CD8-positive, alpha-beta memory T cell (primary cell): ENCODE results near the gene NSD1. TPM values are rescaled to one million over a fixed set of nuclear protein-coding genes. Genes with fewer than 3 reads are reported as not detected.

ENCODE experiments used
- CTCF ChIA-PET: fragments of 350-600 bp; sonication (Branson Sonifier 250); formaldehyde crosslinking; loops from one replicate; lab custom pipeline; 2021; ENCODE audit warnings: antibody characterized with exemption; lab: Charles Lee
- POLR2A ChIA-PET: fragments of 350-600 bp; sonication (Branson Sonifier 250); formaldehyde crosslinking; loops from one replicate; lab custom pipeline; 2021; ENCODE audit warnings: antibody characterized with exemption; lab: Charles Lee
- DNase-seq, 5 donors: peaks; one replicate each; pipeline versions ENCODE4 v3.0.0 to v3.0.0-alpha.2; 2020 to 2022; ENCODE audit warnings: mixed read lengths in 1 of 5
- H3K27ac ChIP-seq: one replicate; pipeline ENCODE4 v1.7.0; 2013; ENCODE audit warnings: low read depth, mild to moderate bottlenecking, low read length, moderate library complexity
- H3K27me3 ChIP-seq: 2 replicates; pipeline ENCODE4 v1.7.0; 2013; ENCODE audit warnings: low read length, mild to moderate bottlenecking; ENCODE audit not compliant: insufficient read depth, poor library complexity, severe bottlenecking
- H3K36me3 ChIP-seq: 2 replicates; pipeline ENCODE4 v1.7.0; 2013; ENCODE audit warnings: mild to moderate bottlenecking, low read length, moderate library complexity; ENCODE audit not compliant: insufficient read depth
- H3K4me1 ChIP-seq: 2 replicates; pipeline ENCODE4 v1.7.0; 2013; ENCODE audit warnings: mild to moderate bottlenecking, low read length, moderate library complexity; ENCODE audit not compliant: insufficient read depth
- H3K4me3 ChIP-seq: 2 replicates; pipeline ENCODE4 v1.7.0; 2013; ENCODE audit warnings: mild to moderate bottlenecking, low read length
- H3K9me3 ChIP-seq: 2 replicates; pipeline ENCODE4 v1.7.0; 2013; ENCODE audit warnings: mild to moderate bottlenecking, low read length
- H3K27ac Mint-ChIP-seq, 8 donors: one replicate each; pipeline ENCODE4 v1.8.0; 2020 to 2021; ENCODE audit warnings: mixed read lengths in 8 of 8, mild to moderate bottlenecking in 6 of 8, inconsistent platforms in 3 of 8, moderate library complexity in 3 of 8
- H3K27me3 Mint-ChIP-seq, 2 donors: one replicate each; pipeline ENCODE4 v1.8.0; 2020 to 2021; ENCODE audit warnings: mixed read lengths in 2 of 2, mild to moderate bottlenecking in 1 of 2, moderate library complexity in 1 of 2
- H3K36me3 Mint-ChIP-seq, 3 donors: one replicate each; pipeline ENCODE4 v1.8.0; 2020 to 2021; ENCODE audit warnings: mixed read lengths in 3 of 3, inconsistent platforms in 1 of 3, mild to moderate bottlenecking in 1 of 3
- H3K4me1 Mint-ChIP-seq, 3 donors: one replicate each; pipeline ENCODE4 v1.8.0; 2020 to 2021; ENCODE audit warnings: mixed read lengths in 3 of 3, inconsistent platforms in 1 of 3, mild to moderate bottlenecking in 1 of 3
- H3K4me3 Mint-ChIP-seq, 7 donors: one replicate each; pipeline ENCODE4 v1.8.0; 2020 to 2021; ENCODE audit warnings: mixed read lengths in 7 of 7, mild to moderate bottlenecking in 6 of 7, moderate library complexity in 4 of 7, inconsistent platforms in 2 of 7
- H3K9me3 Mint-ChIP-seq, 5 donors: one replicate each; pipeline ENCODE4 v1.8.0; 2020 to 2022; ENCODE audit warnings: mixed read lengths in 5 of 5, mild to moderate bottlenecking in 3 of 5, moderate library complexity in 2 of 5, inconsistent platforms in 1 of 5
- polyA plus RNA-seq: library from polyadenylated mRNA; unstranded; fragments of 300-500 nt; fragmentation: Illumina TruSeq; gene quantifications from one replicate; pipeline ENCODE4 v1.2.3, GENCODE V29; 2021
- total RNA-seq, 2 experiments: library from RNA; stranded (reverse); gene quantifications; one replicate each; pipeline ENCODE4 v1.2.3, GENCODE V29; 2021

NSD1 gene
- total and polyA plus RNA-seq, 3 experiments from 2014 or later: 48.7 to 93.1 (median 86.7) TPM

GRCh38 chr5:177189965-177190364 is 56.4 kb downstream of the NSD1 start:
- peaks cover 0 to 46% (median 0%) of the 10 kb centered on the region in 3 donors for H3K36me3 Mint-ChIP-seq
- Histone ChIP-seq H3K9me3 (no peaks in the 10 kb centered on the region), H3K36me3 (no peaks in the 10 kb centered on the region), H3K27me3 (no peaks in the 10 kb centered on the region), H3K4me3 (no peak overlapping the region), H3K4me1 (peaks cover 8% of the 10 kb centered on the region), H3K27ac (no peak overlapping the region)
- ChIA-PET CTCF (no interaction called here), POLR2A (no interaction called here)
- H3K9me3 Mint-ChIP-seq: no peaks in the 10 kb centered on the region
- no peak for DNase-seq
- peak overlapping the region in 5 of 8 donors; percentile 40 to 63 (median 61) for H3K27ac Mint-ChIP-seq
- H3K4me1 Mint-ChIP-seq: peaks cover 24 to 41% (median 36%) of the 10 kb centered on the region in 3 donors
- no peak overlapping the region for H3K4me3 Mint-ChIP-seq
- no peaks in the 10 kb centered on the region for H3K27me3 Mint-ChIP-seq

- ChIA-PET POLR2A (no interaction called here), CTCF (interaction anchor here (0.8 kb wide), 1 partner anchor 81 kb away, joined by 3 read pairs; no protein-coding TSS in a partner anchor)
- Histone ChIP-seq H3K4me1 (no peaks in the 10 kb centered on the region), H3K27ac (no peak overlapping the region), H3K27me3 (no peaks in the 10 kb centered on the region), H3K4me3 (no peak overlapping the region), H3K9me3 (no peaks in the 10 kb centered on the region), H3K36me3 (peaks cover 4% of the 10 kb centered on the region)
- H3K4me1 Mint-ChIP-seq: peaks cover 11 to 24% (median 23%) of the 10 kb centered on the region in 3 donors
- no peak overlapping the region for H3K4me3 Mint-ChIP-seq
- peaks cover 0 to 60% (median 10%) of the 10 kb centered on the region in 3 donors for H3K36me3 Mint-ChIP-seq
- DNase-seq: no peak
- no peak overlapping the region for H3K27ac Mint-ChIP-seq
- H3K27me3 Mint-ChIP-seq: no peaks in the 10 kb centered on the region
- no peaks in the 10 kb centered on the region for H3K9me3 Mint-ChIP-seq
Measured at GRCh38 chr5:177194268-177194667, 60.7 kb downstream of the NSD1 start.

GRCh38 chr5:177195307-177195952 is 61.9 kb downstream of the NSD1 start:
- Mint-ChIP-seq H3K36me3 (peaks cover 0 to 67% (median 11%) of the 10 kb centered on the region in 3 donors), H3K27ac (no peak overlapping the region), H3K4me3 (no peak overlapping the region), H3K4me1 (peaks cover 10 to 24% (median 20%) of the 10 kb centered on the region in 3 donors), H3K27me3 (no peaks in the 10 kb centered on the region), H3K9me3 (no peaks in the 10 kb centered on the region)
- Histone ChIP-seq H3K4me3 (no peak overlapping the region), H3K27ac (no peak overlapping the region), H3K36me3 (peaks cover 4% of the 10 kb centered on the region), H3K9me3 (no peaks in the 10 kb centered on the region), H3K27me3 (no peaks in the 10 kb centered on the region), H3K4me1 (no peaks in the 10 kb centered on the region)
- no peak for DNase-seq
- CTCF ChIA-PET: interaction anchor here (1.1 kb wide), 1 partner anchor 83 kb away, joined by 4 read pairs; no protein-coding TSS in a partner anchor
- POLR2A ChIA-PET: no interaction called here

GRCh38 chr5:177198738-177199137 is 65.2 kb downstream of the NSD1 start:
- Histone ChIP-seq H3K4me1 (no peaks in the 10 kb centered on the region), H3K4me3 (no peak overlapping the region), H3K36me3 (peaks cover 4% of the 10 kb centered on the region), H3K27me3 (no peaks in the 10 kb centered on the region), H3K27ac (no peak overlapping the region), H3K9me3 (no peaks in the 10 kb centered on the region)
- POLR2A ChIA-PET: no interaction called here
- H3K4me1 Mint-ChIP-seq: peaks cover 20 to 36% (median 27%) of the 10 kb centered on the region in 3 donors
- no peaks in the 10 kb centered on the region for H3K27me3 Mint-ChIP-seq
- CTCF ChIA-PET: interaction anchor here (2.1 kb wide), 1 partner anchor 87 kb away, joined by 7 read pairs; no protein-coding TSS in a partner anchor
- H3K4me3 Mint-ChIP-seq: no peak overlapping the region
- no peaks in the 10 kb centered on the region for H3K9me3 Mint-ChIP-seq
- H3K36me3 Mint-ChIP-seq: peaks cover 0 to 69% (median 15%) of the 10 kb centered on the region in 3 donors
- H3K27ac Mint-ChIP-seq: peak overlapping the region in 3 of 8 donors; percentile 15 to 61 (median 32)
- DNase-seq: no peak

- Mint-ChIP-seq H3K9me3 (no peaks in the 10 kb centered on the region), H3K27me3 (no peaks in the 10 kb centered on the region), H3K36me3 (peaks cover 0 to 63% (median 11%) of the 10 kb centered on the region in 3 donors), H3K4me3 (no peak overlapping the region), H3K4me1 (peaks cover 16 to 28% (median 17%) of the 10 kb centered on the region in 3 donors), H3K27ac (peak overlapping the region in 3 of 8 donors; percentile 4 to 14 (median 4))
- H3K27me3 ChIP-seq: no peaks in the 10 kb centered on the region
- ChIA-PET POLR2A (no interaction called here), CTCF (no interaction called here)
- H3K9me3 ChIP-seq: no peaks in the 10 kb centered on the region
- no peaks in the 10 kb centered on the region for H3K4me1 ChIP-seq
- no peak for DNase-seq
- no peak overlapping the region for H3K4me3 ChIP-seq
- H3K27ac ChIP-seq: no peak overlapping the region
- H3K36me3 ChIP-seq: peaks cover 9% of the 10 kb centered on the region
Measured at GRCh38 chr5:177204281-177204680, 70.7 kb downstream of the NSD1 start.

GRCh38 chr5:177209610-177210009 is 76.0 kb downstream of the NSD1 start:
- Histone ChIP-seq H3K4me3 (no peak overlapping the region), H3K4me1 (no peaks in the 10 kb centered on the region), H3K36me3 (peaks cover 19% of the 10 kb centered on the region), H3K27ac (no peak overlapping the region), H3K27me3 (no peaks in the 10 kb centered on the region), H3K9me3 (no peaks in the 10 kb centered on the region)
- Mint-ChIP-seq H3K4me1 (peaks cover 2 to 12% (median 3%) of the 10 kb centered on the region in 3 donors), H3K27me3 (no peaks in the 10 kb centered on the region), H3K4me3 (no peak overlapping the region), H3K9me3 (no peaks in the 10 kb centered on the region), H3K36me3 (peaks cover 0 to 71% (median 12%) of the 10 kb centered on the region in 3 donors), H3K27ac (peak overlapping the region in 1 of 8 donors; percentile 87)
- CTCF ChIA-PET: no interaction called here
- POLR2A ChIA-PET: no interaction called here
- DNase-seq: no peak

- Mint-ChIP-seq H3K36me3 (peaks cover 0 to 73% (median 13%) of the 10 kb centered on the region in 3 donors), H3K9me3 (no peaks in the 10 kb centered on the region), H3K27ac (peak overlapping the region in 3 of 8 donors; percentile 32 to 60 (median 33)), H3K27me3 (no peaks in the 10 kb centered on the region), H3K4me1 (peaks cover 11 to 29% (median 21%) of the 10 kb centered on the region in 3 donors), H3K4me3 (no peak overlapping the region)
- H3K4me1 ChIP-seq: no peaks in the 10 kb centered on the region
- no peaks in the 10 kb centered on the region for H3K27me3 ChIP-seq
- CTCF ChIA-PET: no interaction called here
- no peak overlapping the region for H3K27ac ChIP-seq
- H3K9me3 ChIP-seq: no peaks in the 10 kb centered on the region
- no peak for DNase-seq
- H3K4me3 ChIP-seq: no peak overlapping the region
- H3K36me3 ChIP-seq: peaks cover 19% of the 10 kb centered on the region
- POLR2A ChIA-PET: no interaction called here
Measured at GRCh38 chr5:177212242-177212641, 78.7 kb downstream of the NSD1 start.

GRCh38 chr5:177220576-177220975 is 87.0 kb downstream of the NSD1 start:
- POLR2A ChIA-PET: no interaction called here
- no peaks in the 10 kb centered on the region for H3K9me3 ChIP-seq

More at GRCh38 chr5:177220576-177220975, 87.0 kb downstream of the NSD1 start:
- Histone ChIP-seq H3K4me1 (no peaks in the 10 kb centered on the region), H3K36me3 (no peaks in the 10 kb centered on the region), H3K4me3 (no peak overlapping the region), H3K27ac (no peak overlapping the region), H3K27me3 (no peaks in the 10 kb centered on the region)
- Mint-ChIP-seq H3K36me3 (peaks cover 0 to 55% (median 6%) of the 10 kb centered on the region in 3 donors), H3K9me3 (no peaks in the 10 kb centered on the region), H3K27ac (peak overlapping the region in 1 of 8 donors; percentile 23), H3K4me1 (peaks cover 37 to 76% (median 67%) of the 10 kb centered on the region in 3 donors), H3K27me3 (no peaks in the 10 kb centered on the region), H3K4me3 (no peak overlapping the region)
- no peak for DNase-seq
- CTCF ChIA-PET: interaction anchor here (0.9 to 1.6 kb wide), 2 partner anchors 24 to 107 kb away, joined by 3 to 4 read pairs; no protein-coding TSS in a partner anchor
